ENCODE data around the gene DENND2C.
A peak's percentile ranks its signal among the peaks of the same experiment; 100 is the strongest.
"Not testable (repeated sequence)": the region's sequence is repeated elsewhere in the genome, so short reads cannot be mapped to it uniquely, and the experiment has no call there.

The DENND2C gene

DNA sequence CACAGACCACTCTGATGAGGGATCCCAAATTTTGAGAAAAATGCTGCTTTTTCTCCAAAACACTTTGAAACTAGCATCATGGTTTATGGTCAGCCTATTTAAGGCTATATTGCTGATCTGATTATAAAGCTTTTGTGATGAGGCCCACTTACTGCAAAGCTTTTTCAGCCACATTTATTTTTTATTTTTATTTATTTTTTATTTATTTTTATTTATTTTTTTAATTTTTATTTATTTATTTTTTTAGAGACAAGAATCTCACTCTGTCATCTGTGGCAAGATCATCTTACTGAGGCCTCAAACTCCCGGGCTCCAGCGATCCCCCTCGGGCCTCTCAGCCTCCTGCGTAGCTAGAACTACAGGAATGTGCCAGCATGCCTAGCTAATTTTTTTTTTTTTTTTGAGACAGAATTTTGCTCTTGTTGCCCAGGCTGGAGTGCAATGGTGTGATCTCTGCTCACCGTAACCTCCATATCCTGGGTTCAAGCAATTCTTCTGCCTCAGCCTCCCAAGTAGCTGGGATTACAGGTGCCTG lies 83.3 kb downstream of the DENND2C start:
- no peak for TF ChIP-seq ZFX (IDR thresholded peaks at IDR 0.05)
- TF ChIP-seq, protein P1, sequence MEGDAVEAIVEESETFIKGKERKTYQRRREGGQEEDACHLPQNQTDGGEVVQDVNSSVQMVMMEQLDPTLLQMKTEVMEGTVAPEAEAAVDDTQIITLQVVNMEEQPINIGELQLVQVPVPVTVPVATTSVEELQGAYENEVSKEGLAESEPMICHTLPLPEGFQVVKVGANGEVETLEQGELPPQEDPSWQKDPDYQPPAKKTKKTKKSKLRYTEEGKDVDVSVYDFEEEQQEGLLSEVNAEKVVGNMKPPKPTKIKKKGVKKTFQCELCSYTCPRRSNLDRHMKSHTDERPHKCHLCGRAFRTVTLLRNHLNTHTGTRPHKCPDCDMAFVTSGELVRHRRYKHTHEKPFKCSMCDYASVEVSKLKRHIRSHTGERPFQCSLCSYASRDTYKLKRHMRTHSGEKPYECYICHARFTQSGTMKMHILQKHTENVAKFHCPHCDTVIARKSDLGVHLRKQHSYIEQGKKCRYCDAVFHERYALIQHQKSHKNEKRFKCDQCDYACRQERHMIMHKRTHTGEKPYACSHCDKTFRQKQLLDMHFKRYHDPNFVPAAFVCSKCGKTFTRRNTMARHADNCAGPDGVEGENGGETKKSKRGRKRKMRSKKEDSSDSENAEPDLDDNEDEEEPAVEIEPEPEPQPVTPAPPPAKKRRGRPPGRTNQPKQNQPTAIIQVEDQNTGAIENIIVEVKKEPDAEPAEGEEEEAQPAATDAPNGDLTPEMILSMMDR (conservative IDR thresholded peaks at IDR 0.05): no peak
- no peak overlapping the region for H3K27ac ChIP-seq

DNA sequence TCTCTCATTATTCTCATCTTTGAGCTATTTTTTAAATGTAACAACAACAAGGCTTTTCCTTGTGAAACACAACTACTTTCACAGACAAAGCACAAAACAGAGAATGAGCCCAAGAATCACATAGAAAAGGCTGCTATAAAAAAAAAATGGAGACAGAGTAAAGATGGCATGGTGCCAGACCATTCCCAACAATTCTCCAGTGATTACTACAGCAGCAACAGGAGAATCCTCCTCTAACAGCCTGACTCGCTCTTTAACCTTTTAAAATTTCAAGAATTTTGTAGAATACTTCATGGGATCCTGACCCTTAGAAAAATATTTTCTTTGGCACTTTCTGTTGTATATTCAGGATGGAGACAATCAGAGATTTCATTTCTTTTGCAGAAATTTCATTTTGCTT lies 84.6 kb downstream of the DENND2C start:
- no peak for TF ChIP-seq ZFX (IDR thresholded peaks at IDR 0.05)
- TF ChIP-seq, protein P1 (conservative IDR thresholded peaks at IDR 0.05): no peak
- no peak overlapping the region for H3K27ac ChIP-seq

DNA sequence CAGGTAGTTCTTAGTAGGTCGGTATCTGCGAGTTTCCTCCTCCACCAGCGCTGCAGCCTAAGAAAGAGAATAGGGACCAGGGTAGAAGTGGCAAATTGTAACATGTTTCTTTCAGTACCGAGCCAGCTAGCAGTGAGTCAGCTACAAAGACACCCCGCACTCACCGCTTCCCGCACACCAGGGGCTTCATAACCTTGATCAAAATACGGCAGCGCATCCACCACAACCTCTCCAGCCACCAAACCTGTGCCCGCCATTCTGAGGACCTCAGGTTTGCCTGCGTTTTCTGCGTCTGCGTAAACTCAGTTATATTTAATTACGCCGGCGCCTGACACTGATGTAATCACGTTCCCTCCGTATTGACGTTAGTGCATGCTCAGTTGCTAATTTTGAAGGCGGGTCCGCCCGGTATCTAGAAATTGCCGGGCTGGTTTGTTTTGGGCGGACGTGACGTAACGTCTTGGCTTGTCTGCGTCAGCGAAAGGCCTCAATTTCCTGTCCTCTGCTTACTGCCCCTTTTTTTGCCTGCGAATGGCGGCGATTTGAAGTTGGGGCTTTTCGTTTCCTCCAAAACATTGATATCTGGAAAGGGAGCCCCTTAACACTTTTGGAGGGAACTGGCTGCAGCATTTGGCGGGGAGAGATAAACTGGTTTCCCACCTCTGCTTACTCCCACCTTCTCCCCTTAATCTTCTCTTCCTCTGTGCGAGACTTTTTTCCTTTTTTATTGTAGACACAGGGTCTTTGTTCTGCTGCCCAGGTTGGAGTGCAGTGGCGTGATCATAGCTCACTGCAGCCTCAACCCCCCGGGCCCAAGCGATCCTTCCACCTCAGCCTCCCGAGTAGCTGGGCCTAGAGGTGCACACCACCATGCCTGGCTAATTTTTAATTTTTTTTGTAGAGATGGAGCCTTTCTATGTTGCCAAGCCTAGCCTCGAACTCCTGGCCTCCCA lies 88.2 kb downstream of the DENND2C start, which contains the start of gene BCAS2:
BCAS2 (minus strand) TSS at position 281 of the 953 bp plus-strand sequence; CDS start at position 257, 24 bp downstream.
- TF ChIP-seq ZFX (IDR thresholded peaks at IDR 0.05): peak; percentile 28; the same call in 1 of the 2 replicates
- TF ChIP-seq, protein P1 (conservative IDR thresholded peaks at IDR 0.05): no peak
- peak within 1 kb of the TSS; percentile 64 for H3K27ac ChIP-seq

DNA sequence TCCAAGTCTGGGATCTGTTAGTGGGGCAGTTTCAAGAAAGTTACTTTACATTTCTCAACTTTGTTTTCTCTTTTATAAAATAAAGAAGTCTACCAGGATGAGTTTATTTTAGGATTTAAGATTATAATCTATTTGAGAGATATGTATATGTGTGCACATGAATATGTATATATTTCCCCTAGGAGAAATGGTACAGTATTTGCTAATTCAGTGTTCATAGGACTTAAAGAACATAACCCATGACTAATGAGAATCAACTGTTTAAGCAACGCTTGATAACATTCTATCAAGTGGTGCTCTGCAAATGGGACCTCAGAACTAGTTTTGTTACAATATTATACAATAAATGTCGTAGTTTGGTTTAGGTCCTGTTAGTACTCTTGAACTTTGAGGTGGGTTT lies 95.5 kb downstream of the DENND2C start:
- no peak overlapping the region for H3K27ac ChIP-seq
- TF ChIP-seq ZFX (IDR thresholded peaks at IDR 0.05): no peak
- TF ChIP-seq, protein P1 (conservative IDR thresholded peaks at IDR 0.05): no peak

GRCh38 chr1:114564141-114564540 lies 105.7 kb downstream of the DENND2C start:
- no peak overlapping the region for H3K27ac ChIP-seq
- TF ChIP-seq ZFX (IDR thresholded peaks at IDR 0.05): no peak
- TF ChIP-seq, protein P1 (conservative IDR thresholded peaks at IDR 0.05): no peak

DNA sequence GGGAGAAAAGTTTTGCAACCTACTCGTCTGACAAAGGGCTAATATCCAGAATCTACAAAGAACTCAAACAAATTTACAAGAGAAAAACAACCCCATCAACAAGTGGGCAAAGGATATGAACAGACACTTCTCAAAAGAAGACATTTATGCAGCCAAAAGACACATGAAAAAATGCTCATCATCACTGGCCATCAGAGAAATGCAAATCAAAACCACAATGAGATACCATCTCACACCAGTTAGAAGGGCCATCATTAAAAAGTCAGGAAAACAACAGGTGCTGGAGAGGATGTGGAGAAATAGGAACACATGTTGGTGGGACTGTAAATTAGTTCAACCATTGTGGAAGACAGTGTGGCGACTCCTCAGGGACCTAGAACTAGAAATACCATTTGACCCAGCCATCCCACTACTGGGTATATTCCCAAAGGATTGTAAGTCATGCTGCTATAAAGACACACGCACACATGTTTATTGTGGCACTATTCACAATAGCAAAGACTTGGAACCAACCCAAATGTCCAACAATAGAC lies 106.8 kb downstream of the DENND2C start:
- not testable (repeated sequence) for H3K27ac ChIP-seq

GRCh38 chr1:114561333-114561732 lies 108.5 kb downstream of the DENND2C start:
- no peak overlapping the region for H3K27ac ChIP-seq
- TF ChIP-seq ZFX (IDR thresholded peaks at IDR 0.05): no peak
- TF ChIP-seq, protein P1 (conservative IDR thresholded peaks at IDR 0.05): no peak

Measured in C4-2B (cell line).